Nephron (organoid): ENCODE results near the gene CDH20.
A peak's percentile ranks its signal among the peaks of the same experiment; 100 is the strongest.
"Not testable (repeated sequence)": the region's sequence is repeated elsewhere in the genome, so short reads cannot be mapped to it uniquely, and the experiment has no call there.

Experiments
- H3K27ac Mint-ChIP-seq, 3 experiments: 2 replicates each; pipeline ENCODE4 v1.8.0; 2020; ENCODE audit warnings: mixed read lengths in 3 of 3, mild to moderate bottlenecking in 2 of 3, moderate library complexity in 1 of 3
- H3K27me3 Mint-ChIP-seq: 2 replicates; pipeline ENCODE4 v1.8.0; 2021; ENCODE audit warnings: low read depth, mild to moderate bottlenecking, moderate library complexity, mixed read lengths
- H3K36me3 Mint-ChIP-seq: 2 replicates; pipeline ENCODE4 v1.8.0; 2020; ENCODE audit warnings: low read depth, mixed read lengths
- H3K4me1 Mint-ChIP-seq: 2 replicates; pipeline ENCODE4 v1.8.0; 2020; ENCODE audit warnings: mixed read lengths
- H3K4me3 Mint-ChIP-seq, 3 experiments: 2 replicates each; pipeline ENCODE4 v1.8.0; 2020; ENCODE audit warnings: mild to moderate bottlenecking in 3 of 3, mixed read lengths in 3 of 3, moderate library complexity in 2 of 3
- H3K9me3 Mint-ChIP-seq: 2 replicates; pipeline ENCODE4 v1.8.0; 2020; ENCODE audit warnings: mixed read lengths
- CTCF ChIP-seq, 3 experiments: fragments of 200-600 bp; sonication (generic); IDR thresholded peaks; one replicate each; pipeline ENCODE4 v1.5.0; 2021; ENCODE audit warnings: antibody characterized with exemption in 3 of 3; ENCODE audit not compliant: unreplicated experiment in 3 of 3

The CDH20 gene

GRCh38 chr18:61352059-61352458, 18.8 kb downstream of the CDH20 start:
- Mint-ChIP-seq H3K4me1 (peaks cover 9% of the 10 kb centered on the region), H3K36me3 (no peaks in the 10 kb centered on the region), H3K9me3 (no peaks in the 10 kb centered on the region), H3K27ac (no peak overlapping the region), H3K27me3 (no peaks in the 10 kb centered on the region), H3K4me3 (no peak overlapping the region)
- no peak for TF ChIP-seq CTCF (IDR thresholded peaks at IDR 0.05; ENCODE audit: unreplicated experiment in 3 of 3)

- Mint-ChIP-seq H3K27ac (no peak overlapping the region), H3K27me3 (no peaks in the 10 kb centered on the region), H3K4me3 (no peak overlapping the region), H3K4me1 (peaks cover 9% of the 10 kb centered on the region), H3K9me3 (no peaks in the 10 kb centered on the region), H3K36me3 (no peaks in the 10 kb centered on the region)
- TF ChIP-seq CTCF (IDR thresholded peaks at IDR 0.05; ENCODE audit: unreplicated experiment in 3 of 3) = no peak
Measured at GRCh38 chr18:61352611-61353010, 19.4 kb downstream of the CDH20 start.

- H3K9me3 Mint-ChIP-seq = peaks cover 2% of the 10 kb centered on the region
- TF ChIP-seq CTCF (IDR thresholded peaks at IDR 0.05; ENCODE audit: unreplicated experiment in 3 of 3) = no peak
- no peaks in the 10 kb centered on the region for H3K36me3 Mint-ChIP-seq
- no peaks in the 10 kb centered on the region for H3K4me1 Mint-ChIP-seq
- no peak overlapping the region for H3K27ac Mint-ChIP-seq
- no peaks in the 10 kb centered on the region for H3K27me3 Mint-ChIP-seq
- H3K4me3 Mint-ChIP-seq = no peak overlapping the region
Measured at GRCh38 chr18:61360404-61361383, 27.5 kb downstream of the CDH20 start.

- H3K27ac Mint-ChIP-seq = no peak overlapping the region
- H3K27me3 Mint-ChIP-seq = no peaks in the 10 kb centered on the region
- peaks cover 2% of the 10 kb centered on the region for H3K9me3 Mint-ChIP-seq
- no peaks in the 10 kb centered on the region for H3K36me3 Mint-ChIP-seq
- no peak for TF ChIP-seq CTCF (IDR thresholded peaks at IDR 0.05; ENCODE audit: unreplicated experiment in 3 of 3)
- no peak overlapping the region for H3K4me3 Mint-ChIP-seq
- H3K4me1 Mint-ChIP-seq = no peaks in the 10 kb centered on the region
Measured at GRCh38 chr18:61362511-61362910, 29.3 kb downstream of the CDH20 start.

- Mint-ChIP-seq H3K27me3 (no peaks in the 10 kb centered on the region), H3K27ac (no peak overlapping the region), H3K9me3 (no peaks in the 10 kb centered on the region), H3K36me3 (no peaks in the 10 kb centered on the region), H3K4me1 (peaks cover 4% of the 10 kb centered on the region), H3K4me3 (no peak overlapping the region)
- no peak for TF ChIP-seq CTCF (IDR thresholded peaks at IDR 0.05; ENCODE audit: unreplicated experiment in 3 of 3)
Measured at GRCh38 chr18:61364953-61365352, 31.7 kb downstream of the CDH20 start.

GRCh38 chr18:61368001-61368400, 34.8 kb downstream of the CDH20 start:
- H3K27ac Mint-ChIP-seq = no peak overlapping the region
- H3K4me1 Mint-ChIP-seq = peaks cover 4% of the 10 kb centered on the region
- no peak overlapping the region for H3K4me3 Mint-ChIP-seq
- H3K9me3 Mint-ChIP-seq = no peaks in the 10 kb centered on the region
- H3K36me3 Mint-ChIP-seq = no peaks in the 10 kb centered on the region
- no peak for TF ChIP-seq CTCF (IDR thresholded peaks at IDR 0.05; ENCODE audit: unreplicated experiment in 3 of 3)
- no peaks in the 10 kb centered on the region for H3K27me3 Mint-ChIP-seq

- not testable (repeated sequence) for H3K4me3 Mint-ChIP-seq, H3K36me3 Mint-ChIP-seq, H3K4me1 Mint-ChIP-seq, H3K9me3 Mint-ChIP-seq, H3K27me3 Mint-ChIP-seq
- H3K27ac Mint-ChIP-seq = peak overlapping the region in 1 of 3 experiments; percentile 70
Measured at GRCh38 chr18:61369671-61370070, 36.4 kb downstream of the CDH20 start.
